Smooth muscle cell (in vitro differentiated cells): ENCODE data around the gene FKBP5. TPM values are rescaled to one million over a fixed set of nuclear protein-coding genes. Genes with fewer than 3 reads are reported as not detected.

ENCODE experiments used
- DNase-seq: peaks from one replicate; lab custom pipeline; 2025; ENCODE audit not compliant: unreplicated experiment; lab: John Stamatoyannopoulos, UW
- H2AFZ ChIP-seq: fragments of 200-600 bp; sonication (generic); 2 replicates; pipeline ENCODE4 v1.6.0; 2016; ENCODE audit warnings: antibody characterized with exemption, low read depth, mild to moderate bottlenecking
- H3F3A ChIP-seq: fragments of 200-600 bp; sonication (generic); 2 replicates; pipeline ENCODE4 v1.6.0; 2017; ENCODE audit warnings: antibody characterized with exemption, low read depth
- H3K27ac ChIP-seq: fragments of 200-600 bp; sonication (generic); 2 replicates; pipeline ENCODE4 v1.5.1; 2016; ENCODE audit warnings: low read depth, mild to moderate bottlenecking
- H3K27me3 ChIP-seq: fragments of 200-600 bp; sonication (generic); 2 replicates; pipeline ENCODE4 v1.6.1; 2016; ENCODE audit warnings: low read depth, mild to moderate bottlenecking
- H3K36me3 ChIP-seq: fragments of 200-600 bp; sonication (generic); 2 replicates; pipeline ENCODE4 v1.5.1; 2016; ENCODE audit warnings: low read depth
- H3K4me1 ChIP-seq: fragments of 200-600 bp; sonication (generic); 2 replicates; pipeline ENCODE4 v1.5.1; 2016; ENCODE audit warnings: low read depth
- H3K4me2 ChIP-seq: fragments of 200-600 bp; sonication (generic); 2 replicates; pipeline ENCODE4 v1.6.0; 2016; ENCODE audit warnings: mild to moderate bottlenecking
- H3K4me3 ChIP-seq: fragments of 200-600 bp; sonication (generic); 2 replicates; pipeline ENCODE4 v1.5.1; 2016; ENCODE audit warnings: mild to moderate bottlenecking
- H3K79me2 ChIP-seq: fragments of 200-600 bp; sonication (generic); 2 replicates; pipeline ENCODE4 v1.6.0; 2016; ENCODE audit warnings: low read depth, mild to moderate bottlenecking
- H3K9ac ChIP-seq: fragments of 200-600 bp; sonication (generic); 2 replicates; pipeline ENCODE4 v1.6.0; 2016; ENCODE audit warnings: low read depth
- H3K9me3 ChIP-seq: fragments of 200-600 bp; sonication (generic); replicated peaks from 2 replicates; pipeline ENCODE4 v1.5.1; 2016; ENCODE audit warnings: low read depth
- H4K20me1 ChIP-seq: fragments of 200-600 bp; sonication (generic); 2 replicates; pipeline ENCODE4 v1.6.0; 2016; ENCODE audit warnings: low read depth
- CTCF ChIP-seq: fragments of 200-600 bp; sonication (generic); IDR thresholded peaks from 2 replicates; pipeline ENCODE4 v1.5.1; 2017; ENCODE audit warnings: borderline replicate concordance, mild to moderate bottlenecking, antibody characterized with exemption; ENCODE audit not compliant: insufficient read depth, poor library complexity, severe bottlenecking
- WGBS: methylation state at CpG from one replicate; pipeline ENCODE4 v1.1.7; 2016; ENCODE audit warnings: low lambda C conversion rate; 5-methylcytosine and 5-hydroxymethylcytosine counted together
- polyA plus RNA-seq: library from polyadenylated mRNA; unstranded; fragments of >200 nt; fragmentation: Nextera tagmentation; extraction: Ambion mirVana; gene quantifications from 2 replicates; pipeline ENCODE4 v1.2.1, GENCODE V29; 2016
- total RNA-seq: library from RNA; depleted of rRNA; stranded (reverse); fragments of >200 nt; gene quantifications from 2 replicates; pipeline ENCODE4 v1.2.3, GENCODE V29; 2014

FKBP5 gene
- total and polyA plus RNA-seq, 2 experiments from 2014 or later, result 0.85 to 3.8 TPM

- H3K9me3 ChIP-seq, result no peaks in the 10 kb centered on the region
- H3K36me3 ChIP-seq, result no peaks in the 10 kb centered on the region
- H3K27ac ChIP-seq, result no peak overlapping the region
- no peak overlapping the region for H3K4me2 ChIP-seq
- no peaks in the 10 kb centered on the region for H3K4me1 ChIP-seq
- H3K4me3 ChIP-seq, result no peak overlapping the region
- no peak for DNase-seq
- peak; percentile 33 for TF ChIP-seq CTCF
- H4K20me1 ChIP-seq, result no peaks in the 10 kb centered on the region
- no peaks in the 10 kb centered on the region for H3K79me2 ChIP-seq
- no peak overlapping the region for H2AFZ ChIP-seq
- no peaks in the 10 kb centered on the region for H3K27me3 ChIP-seq
- 92% methylated on average over 9 of the region's 9 CpGs for WGBS
- no peaks in the 10 kb centered on the region for H3F3A ChIP-seq
- no peak overlapping the region for H3K9ac ChIP-seq
Observed at GRCh38 chr6:35624341-35625070, 64.2 kb downstream of the FKBP5 start.

DNA sequence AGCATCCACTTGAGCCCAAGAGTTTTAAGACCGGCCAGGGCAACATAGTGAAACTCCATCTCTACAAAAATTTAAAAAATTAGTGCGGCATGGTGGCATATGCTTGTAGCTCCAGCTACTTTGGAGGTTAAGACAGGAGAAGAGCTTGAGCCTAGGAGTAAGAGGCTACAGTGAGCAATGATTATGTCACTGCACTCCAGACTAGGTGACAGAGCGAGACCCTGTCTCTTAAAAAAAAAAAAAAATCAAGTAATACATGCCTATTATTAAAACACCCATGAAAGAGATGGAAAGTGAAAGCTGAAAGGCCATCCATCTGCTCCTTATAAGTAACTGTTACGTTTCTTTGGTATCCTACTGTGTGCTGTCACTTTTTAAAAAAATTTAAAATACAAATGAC is 66.4 kb downstream of the FKBP5 start:
- H3K79me2 ChIP-seq, result no peaks in the 10 kb centered on the region
- H2AFZ ChIP-seq, result no peak overlapping the region
- H3K9me3 ChIP-seq, result no peaks in the 10 kb centered on the region
- H3K4me1 ChIP-seq, result no peaks in the 10 kb centered on the region
- DNase-seq, result no peak
- no peaks in the 10 kb centered on the region for H3K36me3 ChIP-seq
- no peak overlapping the region for H3K4me2 ChIP-seq
- no peak for TF ChIP-seq CTCF
- no peak overlapping the region for H3K4me3 ChIP-seq
- no peaks in the 10 kb centered on the region for H3F3A ChIP-seq
- H3K27ac ChIP-seq, result no peak overlapping the region
- H3K27me3 ChIP-seq, result no peaks in the 10 kb centered on the region
- no peak overlapping the region for H3K9ac ChIP-seq
- 97% methylated on average over 4 of the region's 4 CpGs for WGBS
- H4K20me1 ChIP-seq, result no peaks in the 10 kb centered on the region

GRCh38 chr6:35620706-35621105 is 68.0 kb downstream of the FKBP5 start:
- Histone ChIP-seq H3K4me2 (no peak overlapping the region), H2AFZ (no peak overlapping the region), H3K4me1 (no peaks in the 10 kb centered on the region), H3K27ac (no peak overlapping the region), H3F3A (no peaks in the 10 kb centered on the region), H3K36me3 (no peaks in the 10 kb centered on the region), H3K4me3 (no peak overlapping the region), H3K79me2 (no peaks in the 10 kb centered on the region), H3K9ac (no peak overlapping the region), H3K27me3 (no peaks in the 10 kb centered on the region), H4K20me1 (no peaks in the 10 kb centered on the region), H3K9me3 (no peaks in the 10 kb centered on the region)
- 95% methylated on average over 1 of the region's 1 CpG for WGBS
- no peak for DNase-seq
- TF ChIP-seq CTCF, result no peak

DNA sequence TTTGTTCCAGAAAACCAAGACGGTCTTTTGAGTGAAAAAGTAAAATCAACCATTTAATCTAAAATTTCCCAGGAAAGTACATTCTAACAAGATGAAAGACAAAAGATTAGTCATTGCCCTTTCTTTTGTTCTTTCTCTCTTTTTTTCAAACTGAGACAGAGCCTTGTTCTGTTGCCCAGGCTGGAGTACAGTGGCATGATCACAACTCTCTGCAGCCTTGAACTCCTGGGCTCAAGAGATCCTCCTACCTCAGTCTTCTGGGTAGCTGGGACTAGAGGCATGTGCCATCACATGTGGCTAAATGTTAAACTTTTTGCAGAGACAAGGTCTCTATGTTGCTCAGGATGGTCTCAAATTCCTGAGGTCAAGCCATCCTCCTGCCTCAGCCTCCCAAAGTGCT is 75.0 kb downstream of the FKBP5 start:
- no peak for TF ChIP-seq CTCF
- no peaks in the 10 kb centered on the region for H4K20me1 ChIP-seq
- 96% methylated on average over 1 of the region's 1 CpG for WGBS
- no peaks in the 10 kb centered on the region for H3K27me3 ChIP-seq
- no peak overlapping the region for H3K4me3 ChIP-seq
- H3K4me2 ChIP-seq, result no peak overlapping the region
- no peaks in the 10 kb centered on the region for H3K4me1 ChIP-seq
- H3K9me3 ChIP-seq, result no peaks in the 10 kb centered on the region
- no peak overlapping the region for H2AFZ ChIP-seq
- no peak for DNase-seq
- no peaks in the 10 kb centered on the region for H3K79me2 ChIP-seq
- H3K36me3 ChIP-seq, result no peaks in the 10 kb centered on the region
- no peak overlapping the region for H3K9ac ChIP-seq
- no peak overlapping the region for H3K27ac ChIP-seq
- no peaks in the 10 kb centered on the region for H3F3A ChIP-seq
